Activated CD8-positive, alpha-beta memory T cell treated with anti-CD3 and anti-CD28 coated beads for 36 hours (primary cell): ENCODE measurements around the gene MYH15. TPM values are rescaled to one million over a fixed set of nuclear protein-coding genes. Genes with fewer than 3 reads are reported as not detected.

Source experiments
- CTCF ChIA-PET: fragments of 350-600 bp; sonication (Branson Sonifier 250); formaldehyde crosslinking; loops from one replicate; lab custom pipeline; 2021; ENCODE audit warnings: antibody characterized with exemption; lab: Charles Lee
- POLR2A ChIA-PET: fragments of 350-600 bp; sonication (Branson Sonifier 250); formaldehyde crosslinking; loops from one replicate; lab custom pipeline; 2021; ENCODE audit warnings: antibody characterized with exemption; lab: Charles Lee
- total RNA-seq, 2 experiments: library from RNA; stranded (reverse); gene quantifications; one replicate each; pipeline ENCODE4 v1.2.3, GENCODE V29; 2021

MYH15 gene
- total RNA-seq, 2 experiments from 2014 or later = 0.11 to 0.17 TPM

GRCh38 chr3:108377384-108377783, 133.0 kb downstream of the MYH15 start:
- CTCF ChIA-PET = no interaction called here
- POLR2A ChIA-PET = no interaction called here

DNA sequence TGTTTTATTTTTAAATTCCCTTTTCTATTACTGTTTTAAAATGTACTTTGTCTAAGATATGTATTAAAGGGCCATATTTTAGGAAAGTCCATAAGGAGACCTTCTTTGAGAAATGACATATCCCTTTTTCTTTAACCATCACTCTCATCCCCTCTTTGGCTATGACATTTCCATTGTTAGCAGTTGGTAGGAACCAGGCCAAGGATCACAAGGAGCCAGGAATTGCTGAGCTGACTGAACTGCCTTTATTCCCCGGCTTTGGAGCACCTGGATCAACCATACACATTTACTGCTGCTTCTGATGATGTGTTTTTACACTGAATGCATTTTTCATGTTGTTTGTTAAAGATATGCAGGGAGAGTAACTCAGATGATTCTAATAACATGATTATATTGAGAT, 134.4 kb downstream of the MYH15 start:
- CTCF ChIA-PET = no interaction called here
- POLR2A ChIA-PET = no interaction called here

GRCh38 chr3:108359011-108359410, 151.4 kb downstream of the MYH15 start:
- CTCF ChIA-PET = no interaction called here

GRCh38 chr3:108357042-108357441, 153.4 kb downstream of the MYH15 start:
- POLR2A ChIA-PET = no interaction called here
- CTCF ChIA-PET = no interaction called here

More at GRCh38 chr3:108359011-108359410, 151.4 kb downstream of the MYH15 start:
- POLR2A ChIA-PET = no interaction called here

GRCh38 chr3:108354562-108354961, 155.8 kb downstream of the MYH15 start:
- ChIA-PET CTCF (no interaction called here), POLR2A (no interaction called here)

DNA sequence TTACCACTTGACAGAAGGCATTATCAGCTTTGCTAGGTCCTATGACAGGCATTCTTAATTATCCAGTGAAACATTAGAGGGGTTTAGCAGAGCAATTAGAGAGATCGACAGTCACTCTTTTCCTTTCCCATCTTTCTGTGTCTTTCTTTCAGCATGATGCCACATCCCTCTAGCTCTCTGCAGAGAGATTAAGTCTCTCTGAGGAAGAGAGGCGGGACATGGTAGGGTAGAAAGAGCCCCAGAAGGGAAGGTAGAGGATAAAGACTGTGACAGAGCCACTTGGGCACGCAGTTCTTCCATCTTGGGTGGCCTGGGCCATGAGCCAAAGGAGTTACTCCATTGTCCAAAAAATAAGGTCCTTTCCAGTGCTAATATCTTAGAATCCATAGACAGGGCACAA, 158.2 kb downstream of the MYH15 start:
- CTCF ChIA-PET = no interaction called here
- POLR2A ChIA-PET = no interaction called here

DNA sequence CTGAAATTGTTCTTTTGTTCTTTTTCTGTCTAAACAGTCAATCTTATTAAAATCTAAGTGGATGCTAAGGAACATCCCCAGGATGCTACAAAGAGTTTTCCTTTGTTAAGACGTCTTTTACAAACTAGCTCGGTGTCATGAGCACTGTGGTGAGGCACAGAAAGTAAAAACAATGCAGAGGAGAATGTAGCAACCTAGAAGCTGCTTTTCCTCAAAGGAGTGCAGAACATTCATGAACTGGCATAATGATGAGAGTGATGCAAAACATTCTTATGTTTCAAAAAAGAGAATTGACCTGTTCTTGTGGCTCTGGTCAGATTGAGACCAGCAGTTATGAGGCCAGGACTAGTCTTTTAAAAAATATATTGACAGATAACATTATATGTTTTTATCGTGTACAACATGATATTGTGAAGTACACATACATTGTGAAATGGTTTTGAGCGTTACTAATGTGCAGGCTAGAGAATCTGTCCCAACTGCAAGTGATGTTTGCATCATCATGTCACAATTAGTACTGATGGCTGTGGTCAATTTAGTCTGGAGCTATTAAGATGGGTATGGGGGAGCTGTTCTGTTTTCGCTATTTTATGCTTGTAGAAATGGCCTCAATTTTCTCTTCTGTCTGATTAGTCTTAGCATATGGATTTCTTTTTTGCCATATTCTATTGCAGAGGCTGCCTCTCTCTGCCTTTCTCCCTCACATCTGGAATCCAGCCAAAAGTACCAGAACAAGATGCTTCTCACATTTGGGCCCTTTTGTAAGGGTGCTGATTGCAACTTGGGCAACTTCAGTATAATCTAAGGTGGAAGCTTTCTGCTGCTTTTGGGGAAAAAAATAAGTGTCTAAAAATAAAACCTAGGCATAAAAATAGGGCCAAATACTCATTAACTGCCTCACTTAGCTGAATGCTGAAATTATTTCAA, 163.8 kb downstream of the MYH15 start:
- ChIA-PET POLR2A (no interaction called here), CTCF (no interaction called here)

DNA sequence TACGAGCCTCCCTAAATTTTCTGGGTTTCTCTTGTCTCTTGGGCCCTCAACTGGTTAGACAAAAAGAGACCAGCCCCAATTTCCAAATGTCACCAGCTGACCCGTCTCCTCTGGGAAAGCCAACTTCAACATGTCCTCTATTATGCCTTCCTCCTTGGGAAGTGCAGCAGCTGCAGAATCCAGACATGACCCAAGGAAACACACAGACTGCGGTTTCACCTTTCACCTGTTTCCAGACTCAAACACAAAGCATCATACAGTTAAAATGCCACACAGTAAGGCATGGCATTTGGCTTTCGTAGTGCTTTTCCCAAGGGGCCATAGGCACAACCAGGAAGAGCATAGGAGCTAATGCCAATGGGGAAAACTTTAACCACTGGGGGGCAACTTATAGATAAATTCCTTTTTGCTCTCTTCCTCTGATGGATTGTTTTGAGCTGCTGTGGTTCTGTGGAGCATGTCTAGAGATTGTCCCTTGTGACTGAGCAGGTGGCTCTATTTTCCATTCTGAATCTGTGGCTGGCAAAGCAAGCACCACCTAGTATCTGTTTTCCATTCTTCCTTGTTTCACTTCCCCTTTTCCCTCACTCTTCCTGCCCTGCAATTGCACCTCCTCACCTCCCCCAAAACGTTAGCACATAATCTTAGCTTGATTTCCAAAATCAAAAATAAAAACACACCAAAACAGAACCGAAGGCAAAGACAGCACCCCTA, 164.7 kb downstream of the MYH15 start:
- POLR2A ChIA-PET = no interaction called here
- CTCF ChIA-PET = no interaction called here

- ChIA-PET POLR2A (interaction anchor here (0.5 to 1.0 kb wide), 3 partner anchors 15 to 254 kb away, joined by 3 to 5 read pairs (median 4); no protein-coding TSS in a partner anchor), CTCF (interaction anchor here (1.1 to 1.6 kb wide), 2 partner anchors 54 to 62 kb away, joined by 3 read pairs; no protein-coding TSS in a partner anchor)
These were observed 166.9 kb downstream of the MYH15 start for GRCh38 chr3:108343491-108343890.

- ChIA-PET CTCF (interaction anchor here (1.1 to 1.6 kb wide), 2 partner anchors 54 to 62 kb away, joined by 3 read pairs; no protein-coding TSS in a partner anchor), POLR2A (interaction anchor here (0.5 to 1.0 kb wide), 3 partner anchors 14 to 253 kb away, joined by 3 to 5 read pairs (median 4); no protein-coding TSS in a partner anchor)
These were observed 167.4 kb downstream of the MYH15 start for GRCh38 chr3:108342837-108343486.

DNA sequence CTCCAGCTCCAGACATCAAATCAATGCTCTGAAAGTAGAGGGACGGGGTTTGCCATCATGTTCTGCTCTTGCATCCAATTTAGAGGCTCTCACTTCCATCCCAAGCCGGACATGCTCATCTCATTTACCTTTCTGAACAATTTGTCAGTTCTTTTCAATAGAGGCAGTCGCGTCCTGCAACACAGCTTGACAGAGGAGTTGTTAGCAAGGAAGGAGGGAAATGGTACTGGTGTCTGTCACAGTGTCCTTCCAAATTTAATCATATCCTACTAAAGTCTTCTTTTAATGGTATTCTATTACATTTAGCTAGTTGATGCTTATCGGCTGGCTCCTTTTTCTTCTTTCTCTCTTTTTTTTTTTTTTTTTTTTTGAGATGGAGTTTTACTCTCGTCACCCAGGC, 168.5 kb downstream of the MYH15 start:
- POLR2A ChIA-PET = interaction anchor here (0.7 kb wide), 1 partner anchor 444 kb away, joined by 12 read pairs; no protein-coding TSS in a partner anchor
- CTCF ChIA-PET = interaction anchor here (0.6 kb wide), 1 partner anchor 167 kb away, joined by 3 read pairs; no protein-coding TSS in a partner anchor

- ChIA-PET POLR2A (no interaction called here), CTCF (no interaction called here)
These were observed 171.4 kb downstream of the MYH15 start for GRCh38 chr3:108338901-108339545.

- CTCF ChIA-PET = no interaction called here
- POLR2A ChIA-PET = no interaction called here
These were observed 175.7 kb downstream of the MYH15 start for GRCh38 chr3:108334701-108335100.

GRCh38 chr3:108333961-108334360, 176.4 kb downstream of the MYH15 start:
- POLR2A ChIA-PET = no interaction called here
- CTCF ChIA-PET = no interaction called here

DNA sequence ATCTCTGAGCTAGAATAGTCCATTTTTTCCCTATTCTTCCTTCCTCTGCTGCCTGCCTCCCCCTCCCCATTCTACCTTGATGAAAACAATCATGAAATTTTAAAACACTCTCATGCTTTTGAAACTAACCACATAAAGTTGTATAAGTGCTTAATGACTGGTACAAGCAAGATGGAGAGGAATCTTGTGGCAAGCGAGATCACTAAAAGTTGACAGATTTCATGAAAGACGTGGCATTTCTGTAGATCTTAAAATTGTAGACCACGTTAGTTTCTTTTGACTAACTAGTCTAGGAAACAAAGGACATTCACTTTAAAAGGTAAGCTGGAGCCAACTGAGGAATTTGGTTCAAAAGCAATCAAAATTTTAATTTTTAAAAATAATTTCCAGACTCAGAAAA, 178.6 kb downstream of the MYH15 start:
- CTCF ChIA-PET = no interaction called here
- POLR2A ChIA-PET = no interaction called here
